SK-N-SH (cell line): ENCODE data around the gene TRAF3IP1. TPM values are rescaled to one million over a fixed set of nuclear protein-coding genes. Genes with fewer than 3 reads are reported as not detected.
A peak's percentile ranks its signal among the peaks of the same experiment; 100 is the strongest.

Experiments used
- CTCF ChIA-PET: fragments of 300-600, 350-600 bp; formaldehyde crosslinking; extraction: SDS; loops from one replicate; lab custom pipeline; 2021; lab: Yijun Ruan, JAX
- POLR2A ChIA-PET: fragments of 350-600 bp; sonication (Branson Sonifier 250); formaldehyde crosslinking; extraction: SDS; loops from one replicate; lab custom pipeline; 2020; ENCODE audit warnings: antibody characterized with exemption, inconsistent platforms; lab: Yijun Ruan, JAX
- DNase-seq: peaks from one replicate; pipeline ENCODE4 v3.0.0; 2012
- H2AFZ ChIP-seq: fragments of 200-600 bp; sonication (generic); 2 replicates; pipeline ENCODE4 v1.8.1; 2016; ENCODE audit warnings: antibody characterized with exemption, mild to moderate bottlenecking, low read depth
- H3F3A ChIP-seq: fragments of 200-600 bp; sonication (generic); replicated peaks from 2 replicates; pipeline ENCODE3; 2016; ENCODE audit warnings: antibody characterized with exemption, mild to moderate bottlenecking; ENCODE audit not compliant: insufficient read depth
- H3K27ac ChIP-seq, 2 experiments: fragments of 200-500 bp in 1 of 2; fragments of 200-600 bp in 1 of 2; sonication (Bioruptor generic) in 1 of 2; sonication (generic), shearing (Covaris generic) in 1 of 2; 2 replicates each; pipeline versions ENCODE4 v1.5.1 to v1.6.1; 2014 to 2016; ENCODE audit warnings: low read depth in 2 of 2, inconsistent platforms in 1 of 2, low read length in 1 of 2, mild to moderate bottlenecking in 1 of 2, mixed read lengths in 1 of 2
- H3K27me3 ChIP-seq: fragments of 200-600 bp; sonication (generic), shearing (Covaris generic); 2 replicates; pipeline ENCODE4 v1.6.1; 2016; ENCODE audit warnings: mixed run types; ENCODE audit not compliant: insufficient read depth
- H3K36me3 ChIP-seq, 2 experiments: fragments of 200-500 bp in 1 of 2; fragments of 200-600 bp in 1 of 2; sonication (Bioruptor generic) in 1 of 2; sonication (generic) in 1 of 2; replicated peaks in 1 of 2; 2 replicates each; pipeline versions ENCODE3 to v1.5.1; 2014 to 2016; ENCODE audit warnings: low read length in 1 of 2, mild to moderate bottlenecking in 1 of 2; ENCODE audit not compliant: insufficient read depth in 2 of 2, control insufficient read depth in 1 of 2
- H3K4me1 ChIP-seq, 2 experiments: fragments of 200-500 bp in 1 of 2; fragments of 200-600 bp in 1 of 2; sonication (Bioruptor generic) in 1 of 2; sonication (generic), shearing (Covaris generic) in 1 of 2; 2 replicates each; pipeline versions ENCODE4 v1.5.1 to v1.6.1; 2014 to 2016; ENCODE audit warnings: low read depth in 1 of 2, low read length in 1 of 2, mixed run types in 1 of 2; ENCODE audit not compliant: insufficient read depth in 2 of 2, control insufficient read depth in 1 of 2
- H3K4me2 ChIP-seq: fragments of 200-600 bp; sonication (generic), shearing (Covaris generic); 2 replicates; pipeline ENCODE4 v1.6.1; 2017; ENCODE audit warnings: mixed run types
- H3K4me3 ChIP-seq, 2 experiments: fragments of 200-500 bp in 1 of 2; fragments of 200-600 bp in 1 of 2; sonication (Bioruptor generic) in 1 of 2; sonication (generic), shearing (Covaris generic) in 1 of 2; 2 replicates each; pipeline versions ENCODE4 v1.5.1 to v1.8.1; 2014 to 2016; ENCODE audit warnings: low read depth in 2 of 2, inconsistent platforms in 1 of 2, low read length in 1 of 2, mild to moderate bottlenecking in 1 of 2, mixed read lengths in 1 of 2, moderate library complexity in 1 of 2
- H3K79me2 ChIP-seq: fragments of 200-600 bp; sonication (generic); 2 replicates; pipeline ENCODE4 v1.8.1; 2017; ENCODE audit warnings: mild to moderate bottlenecking; ENCODE audit not compliant: insufficient read depth
- H3K9ac ChIP-seq: fragments of 200-600 bp; sonication (generic); 2 replicates; pipeline ENCODE4 v1.6.1; 2017; ENCODE audit warnings: mixed run types
- H3K9me2 ChIP-seq: fragments of 200-600 bp; sonication (generic); 2 replicates; pipeline ENCODE4 v1.6.1; 2017; ENCODE audit warnings: mixed run types
- H3K9me3 ChIP-seq: fragments of 200-600 bp; sonication (generic); 2 replicates; pipeline ENCODE4 v1.6.1; 2017; ENCODE audit warnings: mixed run types, mild to moderate bottlenecking, moderate library complexity
- H4K20me1 ChIP-seq: fragments of 200-600 bp; sonication (generic); 2 replicates; pipeline ENCODE4 v1.6.1; 2017; ENCODE audit warnings: mild to moderate bottlenecking, mixed run types; ENCODE audit not compliant: insufficient read depth
- CTCF ChIP-seq: fragments of 200-600 bp; sonication (generic); IDR thresholded peaks from 2 replicates; pipeline ENCODE4 v1.6.1; 2017; ENCODE audit warnings: antibody characterized with exemption, mild to moderate bottlenecking, moderate library complexity
- ELF1 ChIP-seq: IDR thresholded peaks from 2 replicates; pipeline ENCODE4 v1.4.0; 2012
- FOXM1 ChIP-seq: IDR thresholded peaks from 2 replicates; pipeline ENCODE4 v1.4.0; 2012; ENCODE audit warnings: low read depth, mild to moderate bottlenecking
- IRF3 ChIP-seq: fragments of 150-350 bp; IDR thresholded peaks from 2 replicates; pipeline ENCODE4 v1.6.1; 2016; ENCODE audit warnings: mild to moderate bottlenecking, low read depth, low read length
- JUND ChIP-seq: IDR thresholded peaks from 2 replicates; pipeline ENCODE4 v1.4.0; 2012
- MAX ChIP-seq: IDR thresholded peaks from 2 replicates; pipeline ENCODE4 v1.4.0; 2012; ENCODE audit warnings: low read depth
- MEF2A ChIP-seq: IDR thresholded peaks from 2 replicates; pipeline ENCODE4 v1.4.0; 2012; ENCODE audit warnings: low read depth, borderline replicate concordance
- RAD21 ChIP-seq: IDR thresholded peaks from 2 replicates; pipeline ENCODE4 v1.6.1; 2012; ENCODE audit warnings: mild to moderate bottlenecking, low read length
- RCOR1 ChIP-seq: fragments of 150-350 bp; IDR thresholded peaks from 2 replicates; pipeline ENCODE4 v1.6.1; 2017; ENCODE audit warnings: antibody characterized with exemption, low read length
- REST ChIP-seq: IDR thresholded peaks from 2 replicates; pipeline ENCODE4 v1.6.1; 2012; ENCODE audit warnings: mild to moderate bottlenecking, low read depth, low read length, moderate library complexity
- RFX5 ChIP-seq: IDR thresholded peaks from 2 replicates; pipeline ENCODE4 v1.6.1; 2012; ENCODE audit warnings: mild to moderate bottlenecking, improper control_type of control experiment, low read length
- RXRA ChIP-seq: IDR thresholded peaks from 2 replicates; pipeline ENCODE4 v1.4.0; 2012; ENCODE audit warnings: low read depth, mild to moderate bottlenecking, borderline replicate concordance
- SIN3A ChIP-seq: IDR thresholded peaks from 2 replicates; pipeline ENCODE4 v1.6.1; 2012; ENCODE audit warnings: low read depth, mild to moderate bottlenecking, low read length, moderate library complexity, borderline replicate concordance
- TAF1 ChIP-seq: IDR thresholded peaks from 2 replicates; pipeline ENCODE4 v1.6.1; 2012; ENCODE audit warnings: low read depth, mild to moderate bottlenecking, low read length, moderate library complexity, borderline replicate concordance
- TCF12 ChIP-seq: IDR thresholded peaks from 2 replicates; pipeline ENCODE4 v1.4.0; 2012
- USF1 ChIP-seq: IDR thresholded peaks from 2 replicates; pipeline ENCODE4 v1.4.0; 2012; ENCODE audit warnings: low read depth, borderline replicate concordance
- USF2 ChIP-seq: fragments of 150-350 bp; IDR thresholded peaks from 2 replicates; pipeline ENCODE4 v1.6.1; 2017; ENCODE audit warnings: antibody characterized with exemption, low read length, low read depth, borderline replicate concordance
- WGBS: methylation state at CpG from one replicate; pipeline ENCODE4 v1.1.6; 2017; ENCODE audit warnings: low lambda C conversion rate; 5-methylcytosine and 5-hydroxymethylcytosine counted together
- polyA plus RNA-seq, 3 experiments: library from polyadenylated mRNA; depleted of rRNA; stranded (reverse); fragments of >200 nt; gene quantifications; 2 replicates each; pipeline ENCODE4 v1.2.3, GENCODE V29; 2012

The TRAF3IP1 gene
- polyA plus RNA-seq, 1 of the 3 experiments (the other 2 are of a cell fraction), result 15.0 TPM

- ChIA-PET CTCF (no interaction called here), POLR2A (no interaction called here)
- peaks cover 5% of the 10 kb centered on the region for H3F3A ChIP-seq
- no peaks in the 10 kb centered on the region for H3K27me3 ChIP-seq
- H2AFZ ChIP-seq, result no peak overlapping the region
- peaks cover 0 to 5% of the 10 kb centered on the region in 2 experiments for H3K36me3 ChIP-seq
- peaks cover 16 to 18% of the 10 kb centered on the region in 2 experiments; a peak in 3 of 4 replicates for H3K4me1 ChIP-seq
- no peak overlapping the region for H3K27ac ChIP-seq
- H3K79me2 ChIP-seq, result peaks cover 27% of the 10 kb centered on the region
- H3K4me3 ChIP-seq, result no peak overlapping the region
- no peak overlapping the region for H3K9ac ChIP-seq
- 75% methylated on average over 2 of the region's 9 CpGs for WGBS
- no peaks in the 10 kb centered on the region for H3K9me3 ChIP-seq
- DNase-seq, result no peak
- no peaks in the 10 kb centered on the region for H4K20me1 ChIP-seq
- TF ChIP-seq TCF12 (peak; percentile 5; the same call in 1 of the 2 replicates), CTCF (no peak)
- TF ChIP-seq, all 33 proteins: peak for 1
- H3K9me2 ChIP-seq, result no peaks in the 10 kb centered on the region
- no peak overlapping the region for H3K4me2 ChIP-seq
Observed at GRCh38 chr2:238423561-238424312, 103.4 kb downstream of the TRAF3IP1 start.

GRCh38 chr2:238424313-238424700 lies 104.0 kb downstream of the TRAF3IP1 start:
- Histone ChIP-seq H2AFZ (no peak overlapping the region), H3K9ac (no peak overlapping the region), H3K36me3 (peaks cover 0 to 9% of the 10 kb centered on the region in 2 experiments), H3K79me2 (peaks cover 32% of the 10 kb centered on the region), H4K20me1 (no peaks in the 10 kb centered on the region), H3K4me2 (no peak overlapping the region), H3F3A (peaks cover 5% of the 10 kb centered on the region), H3K9me3 (no peaks in the 10 kb centered on the region), H3K27ac (no peak overlapping the region), H3K9me2 (no peaks in the 10 kb centered on the region), H3K4me3 (no peak overlapping the region), H3K4me1 (peaks cover 16 to 18% of the 10 kb centered on the region in 2 experiments; a peak in 3 of 4 replicates), H3K27me3 (no peaks in the 10 kb centered on the region)
- CTCF ChIA-PET, result no interaction called here
- TF ChIP-seq RCOR1, result no peak
- TF ChIP-seq MEF2A, result no peak
- TF ChIP-seq RXRA, result no peak
- TF ChIP-seq USF1, result no peak
- no peak for TF ChIP-seq MAX
- TF ChIP-seq USF2, result no peak
- TF ChIP-seq IRF3, result no peak
- no peak for TF ChIP-seq SIN3A
- TF ChIP-seq JUND, result no peak
- no peak for TF ChIP-seq RFX5
- TF ChIP-seq RAD21, result no peak
- TF ChIP-seq TAF1, result no peak
- no peak for TF ChIP-seq ELF1
- no peak for TF ChIP-seq REST
- no peak for TF ChIP-seq FOXM1
- 89% methylated on average over 3 of the region's 3 CpGs for WGBS
- DNase-seq, result no peak
- POLR2A ChIA-PET, result no interaction called here
